ENCODE measurements around the gene FNDC3B. TPM values are rescaled to one million over a fixed set of nuclear protein-coding genes. Genes with fewer than 3 reads are reported as not detected.
A peak's percentile ranks its signal among the peaks of the same experiment; 100 is the strongest.

The FNDC3B gene
- total RNA-seq, 1 donor from 2014 or later: 290 TPM

DNA sequence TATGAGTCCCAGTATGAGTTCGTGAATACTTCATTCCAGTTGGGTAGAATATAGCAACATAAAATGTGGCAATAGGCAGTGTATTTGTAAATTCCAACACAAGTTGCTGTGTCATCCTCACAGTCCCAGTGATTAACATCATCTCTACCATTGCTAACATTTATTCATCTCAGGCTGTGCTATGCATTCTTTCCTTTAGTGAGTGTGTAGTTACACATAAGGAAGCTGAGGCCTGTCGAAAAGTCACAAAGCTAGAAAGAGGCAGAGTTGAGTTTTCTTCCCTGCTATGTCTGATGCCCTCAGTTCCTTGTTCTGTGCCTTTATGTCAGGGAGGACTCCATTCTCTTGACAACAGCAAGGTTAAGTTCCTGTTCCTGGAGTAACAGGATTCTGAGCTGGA, 96.4 kb downstream of the FNDC3B start:
- Mint-ChIP-seq H3K27me3 (ENCODE audit: low read depth) (no peaks in the 10 kb centered on the region), H3K4me3 (ENCODE audit: unreplicated experiment) (no peak overlapping the region), H3K27ac (ENCODE audit: unreplicated experiment) (peak overlapping the region; percentile 61), H3K9me3 (ENCODE audit: low read depth) (no peaks in the 10 kb centered on the region), H3K36me3 (ENCODE audit: low read depth) (peaks cover 11% of the 10 kb centered on the region), H3K4me1 (ENCODE audit: low read depth) (peaks cover 80% of the 10 kb centered on the region)
- DNase-seq (ENCODE audit: low spot score): no peak
- no peak for TF ChIP-seq CTCF (IDR thresholded peaks at IDR 0.05)

- no peaks in the 10 kb centered on the region for H3K27me3 Mint-ChIP-seq (ENCODE audit: low read depth)
- peaks cover 11% of the 10 kb centered on the region for H3K36me3 Mint-ChIP-seq (ENCODE audit: low read depth)
- no peak for TF ChIP-seq CTCF (IDR thresholded peaks at IDR 0.05)
- H3K4me1 Mint-ChIP-seq (ENCODE audit: low read depth): peaks cover 82% of the 10 kb centered on the region
- DNase-seq (ENCODE audit: low spot score): no peak
- no peak overlapping the region for H3K4me3 Mint-ChIP-seq (ENCODE audit: unreplicated experiment)
- peak overlapping the region; percentile 61 for H3K27ac Mint-ChIP-seq (ENCODE audit: unreplicated experiment)
- H3K9me3 Mint-ChIP-seq (ENCODE audit: low read depth): no peaks in the 10 kb centered on the region
Observed at GRCh38 chr3:172136330-172136729, 97.0 kb downstream of the FNDC3B start.

- peaks cover 11% of the 10 kb centered on the region for H3K36me3 Mint-ChIP-seq (ENCODE audit: low read depth)
- no peaks in the 10 kb centered on the region for H3K9me3 Mint-ChIP-seq (ENCODE audit: low read depth)
- H3K27ac Mint-ChIP-seq (ENCODE audit: unreplicated experiment): peak overlapping the region; percentile 99
- no peak for TF ChIP-seq CTCF (IDR thresholded peaks at IDR 0.05)
- H3K27me3 Mint-ChIP-seq (ENCODE audit: low read depth): no peaks in the 10 kb centered on the region
- peaks cover 88% of the 10 kb centered on the region for H3K4me1 Mint-ChIP-seq (ENCODE audit: low read depth)
- no peak for DNase-seq (ENCODE audit: low spot score)
- no peak overlapping the region for H3K4me3 Mint-ChIP-seq (ENCODE audit: unreplicated experiment)
Observed at GRCh38 chr3:172137287-172138192, 98.2 kb downstream of the FNDC3B start.

GRCh38 chr3:172138193-172138537, 98.8 kb downstream of the FNDC3B start:
- H3K9me3 Mint-ChIP-seq (ENCODE audit: low read depth): peaks cover 5% of the 10 kb centered on the region
- no peak for TF ChIP-seq CTCF (IDR thresholded peaks at IDR 0.05)
- peaks cover 92% of the 10 kb centered on the region for H3K4me1 Mint-ChIP-seq (ENCODE audit: low read depth)
- no peaks in the 10 kb centered on the region for H3K27me3 Mint-ChIP-seq (ENCODE audit: low read depth)
- H3K4me3 Mint-ChIP-seq (ENCODE audit: unreplicated experiment): no peak overlapping the region
- H3K27ac Mint-ChIP-seq (ENCODE audit: unreplicated experiment): peak overlapping the region; percentile 99
- H3K36me3 Mint-ChIP-seq (ENCODE audit: low read depth): peaks cover 13% of the 10 kb centered on the region
- no peak for DNase-seq (ENCODE audit: low spot score)

GRCh38 chr3:172138792-172139507, 99.6 kb downstream of the FNDC3B start:
- DNase-seq (ENCODE audit: low spot score): no peak
- Mint-ChIP-seq H3K4me3 (ENCODE audit: unreplicated experiment) (peak overlapping the region; percentile 16), H3K36me3 (ENCODE audit: low read depth) (peaks cover 15% of the 10 kb centered on the region), H3K27me3 (ENCODE audit: low read depth) (no peaks in the 10 kb centered on the region), H3K4me1 (ENCODE audit: low read depth) (peaks cover 87% of the 10 kb centered on the region), H3K27ac (ENCODE audit: unreplicated experiment) (peak overlapping the region; percentile 99), H3K9me3 (ENCODE audit: low read depth) (peaks cover 7% of the 10 kb centered on the region)
- TF ChIP-seq CTCF (IDR thresholded peaks at IDR 0.05): no peak

Measured in chondrocyte (in vitro differentiated cells).